GM12878 (cell line): ENCODE results near the gene TBC1D1.

Experiments used
- CEBPB ChIP-seq, 2 experiments: fragments of 150-350 bp in 1 of 2; IDR thresholded peaks; 2 replicates each; pipeline ENCODE4 v1.6.1; 2012 to 2014; ENCODE audit warnings: low read depth in 2 of 2, low read length in 2 of 2, borderline replicate concordance in 1 of 2, inconsistent platforms in 1 of 2
- RAD21 ChIP-seq: IDR thresholded peaks from 2 replicates; pipeline ENCODE4 v1.6.1; 2011; ENCODE audit warnings: mild to moderate bottlenecking, low read depth, low read length, moderate library complexity; ENCODE audit not compliant: insufficient read depth
- RBBP5 ChIP-seq: fragments of 200-600 bp; sonication (generic); conservative IDR thresholded peaks from 2 replicates; pipeline ENCODE4 v1.6.1; 2016
- SRF ChIP-seq, 2 experiments: IDR thresholded peaks; 2 replicates each; pipeline ENCODE4 v1.6.1; 2011; ENCODE audit warnings: low read depth in 2 of 2, low read length in 2 of 2, mild to moderate bottlenecking in 1 of 2, moderate library complexity in 1 of 2
- ZZZ3 ChIP-seq: IDR thresholded peaks from 2 replicates; pipeline ENCODE4 v1.6.1; 2011; ENCODE audit warnings: low read depth; ENCODE audit not compliant: control insufficient read depth, insufficient read length

GRCh38 chr4:37993806-37994205 is 102.9 kb downstream of the TBC1D1 start:
- TF ChIP-seq SRF (IDR thresholded peaks at IDR 0.05; ENCODE audit: low read depth in 2 of 2, low read length in 2 of 2) (no peak), ZZZ3 (no peak), RAD21 (no peak), CEBPB (IDR thresholded peaks at IDR 0.05; ENCODE audit: borderline replicate concordance in 1 of 2, low read depth in 2 of 2, low read length in 2 of 2) (no peak), RBBP5 (no peak)
